OCI-LY1 (cell line): ENCODE results near the gene DPRX.

ENCODE experiments used
- H2AFZ ChIP-seq: fragments of 200-600 bp; sonication (generic), shearing (Covaris generic); 2 replicates; pipeline ENCODE4 v1.6.0; 2014; ENCODE audit warnings: antibody characterized with exemption, mild to moderate bottlenecking, low read length
- H3F3A ChIP-seq: fragments of 200-600 bp; sonication (generic), shearing (Covaris generic); 2 replicates; pipeline ENCODE4 v1.6.0; 2014; ENCODE audit warnings: mild to moderate bottlenecking, antibody characterized with exemption, low read length, moderate library complexity; ENCODE audit not compliant: insufficient read depth
- H3K27ac ChIP-seq: fragments of 200-600 bp; sonication (generic); 2 replicates; pipeline ENCODE4 v1.5.1; 2014; ENCODE audit warnings: low read length, mixed run types, mild to moderate bottlenecking, low read depth; ENCODE audit not compliant: poor library complexity, severe bottlenecking
- H3K27me3 ChIP-seq: fragments of 200-600 bp; sonication (generic); 2 replicates; pipeline ENCODE4 v1.6.0; 2014; ENCODE audit warnings: antibody characterized with exemption, mild to moderate bottlenecking, low read length, moderate library complexity; ENCODE audit not compliant: insufficient read depth
- H3K36me3 ChIP-seq: fragments of 200-600 bp; sonication (generic); 2 replicates; pipeline ENCODE4 v1.6.1; 2014; ENCODE audit warnings: mild to moderate bottlenecking, antibody characterized with exemption, low read length, moderate library complexity, mixed read lengths; ENCODE audit not compliant: insufficient read depth
- H3K4me1 ChIP-seq: fragments of 200-600 bp; sonication (generic); 2 replicates; pipeline ENCODE4 v1.5.1; 2014; ENCODE audit warnings: mild to moderate bottlenecking, low read length, moderate library complexity; ENCODE audit not compliant: insufficient read depth, severe bottlenecking
- H3K4me2 ChIP-seq: fragments of 200-600 bp; sonication (generic), shearing (Covaris generic); 2 replicates; pipeline ENCODE4 v1.6.1; 2014; ENCODE audit warnings: low read length
- H3K4me3 ChIP-seq: fragments of 200-600 bp; sonication (generic); 2 replicates; pipeline ENCODE4 v1.5.1; 2014; ENCODE audit warnings: low read length, low read depth, mild to moderate bottlenecking, mixed read lengths; ENCODE audit not compliant: poor library complexity, severe bottlenecking
- H3K79me2 ChIP-seq: fragments of 200-600 bp; shearing (Covaris generic); 2 replicates; pipeline ENCODE4 v1.6.1; 2016; ENCODE audit warnings: mixed run types, low read length, mixed read lengths; ENCODE audit not compliant: insufficient read depth
- H3K9ac ChIP-seq: fragments of 200-600 bp; sonication (generic), shearing (Covaris generic); 2 replicates; pipeline ENCODE4 v1.6.1; 2014; ENCODE audit warnings: mild to moderate bottlenecking, low read length, mixed read lengths
- H3K9me2 ChIP-seq: fragments of 200-600 bp; sonication (generic), shearing (Covaris generic); 2 replicates; pipeline ENCODE4 v1.6.1; 2014; ENCODE audit warnings: low read depth, mild to moderate bottlenecking, low read length, mixed read lengths
- H3K9me3 ChIP-seq: fragments of 200-600 bp; shearing (Covaris generic); 2 replicates; pipeline ENCODE4 v1.6.1; 2014; ENCODE audit warnings: low read length, mixed read lengths
- H4K20me1 ChIP-seq: fragments of 200-600 bp; sonication (generic), shearing (Covaris generic); 2 replicates; pipeline ENCODE4 v1.6.0; 2016; ENCODE audit warnings: mild to moderate bottlenecking, low read length; ENCODE audit not compliant: insufficient read depth
- CTCF ChIP-seq: fragments of 200-600 bp; sonication (generic), shearing (Covaris generic); IDR thresholded peaks from 2 replicates; pipeline ENCODE4 v1.5.1; 2017; ENCODE audit warnings: mild to moderate bottlenecking, antibody characterized with exemption, low read length, moderate library complexity, mixed read lengths
- EZH2 ChIP-seq: fragments of 200-600 bp; sonication (generic), shearing (Covaris generic); IDR thresholded peaks from 2 replicates; pipeline ENCODE4 v1.8.0; 2017; ENCODE audit warnings: borderline replicate concordance, mixed run types, mild to moderate bottlenecking, antibody characterized with exemption, low read length, moderate library complexity, mixed read lengths

The DPRX gene

DNA sequence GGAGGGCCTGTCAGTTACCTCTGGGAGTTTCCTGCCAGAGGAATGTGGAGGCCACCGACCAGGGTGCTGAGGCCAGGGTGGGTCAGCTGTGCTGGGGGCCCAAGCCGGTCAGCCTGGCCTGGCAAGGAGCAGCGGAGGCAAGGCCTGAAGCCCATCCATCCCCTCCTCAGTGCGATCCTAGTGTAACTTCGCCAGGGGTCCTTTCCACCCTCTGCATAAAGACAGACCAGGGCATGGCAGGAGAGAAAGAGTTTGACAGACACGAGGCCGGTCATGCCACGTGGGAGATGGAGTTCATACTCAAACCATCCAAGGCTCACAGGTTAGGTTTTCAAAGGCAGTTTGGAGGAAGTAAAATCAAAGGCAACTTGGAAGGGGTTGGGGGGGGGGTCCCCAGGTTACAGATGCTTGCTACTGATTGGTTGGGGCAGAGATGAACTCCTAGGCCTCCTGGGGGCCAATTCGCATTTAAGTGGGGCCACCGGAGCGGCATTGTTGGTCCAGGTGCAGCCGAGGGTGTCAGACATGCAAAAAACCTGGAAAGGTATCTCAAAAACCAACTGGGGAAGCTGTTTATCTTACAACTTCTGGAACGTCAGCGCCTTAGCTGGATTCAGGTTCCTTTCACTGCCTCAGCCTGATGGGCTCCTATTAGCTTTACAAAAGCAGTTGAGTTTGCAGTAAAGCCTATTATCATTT, 36.8 kb upstream of the DPRX start:
- no peak overlapping the region for H3K4me3 ChIP-seq
- no peak overlapping the region for H3K4me2 ChIP-seq
- H3K9me3 ChIP-seq: no peaks in the 10 kb centered on the region
- TF ChIP-seq CTCF (no peak), EZH2 (no peak)
- no peaks in the 10 kb centered on the region for H3F3A ChIP-seq
- no peaks in the 10 kb centered on the region for H3K79me2 ChIP-seq
- H4K20me1 ChIP-seq: no peaks in the 10 kb centered on the region
- no peaks in the 10 kb centered on the region for H3K27me3 ChIP-seq
- no peak overlapping the region for H2AFZ ChIP-seq
- H3K9ac ChIP-seq: no peak overlapping the region
- H3K27ac ChIP-seq: no peak overlapping the region
- no peaks in the 10 kb centered on the region for H3K4me1 ChIP-seq
- H3K36me3 ChIP-seq: no peaks in the 10 kb centered on the region
- no peaks in the 10 kb centered on the region for H3K9me2 ChIP-seq

- no peaks in the 10 kb centered on the region for H3K27me3 ChIP-seq
- no peaks in the 10 kb centered on the region for H3K36me3 ChIP-seq
- H3K4me2 ChIP-seq: no peak overlapping the region
- no peaks in the 10 kb centered on the region for H3K9me3 ChIP-seq
- no peaks in the 10 kb centered on the region for H3F3A ChIP-seq
- no peak overlapping the region for H3K9ac ChIP-seq
- H3K4me1 ChIP-seq: no peaks in the 10 kb centered on the region
- H3K27ac ChIP-seq: no peak overlapping the region
- H3K9me2 ChIP-seq: no peaks in the 10 kb centered on the region
- H2AFZ ChIP-seq: no peak overlapping the region
- H3K79me2 ChIP-seq: no peaks in the 10 kb centered on the region
- TF ChIP-seq EZH2: no peak
- no peak for TF ChIP-seq CTCF
- no peak overlapping the region for H3K4me3 ChIP-seq
- H4K20me1 ChIP-seq: no peaks in the 10 kb centered on the region
Measured at GRCh38 chr19:53595510-53595867, 36.3 kb upstream of the DPRX start.

DNA sequence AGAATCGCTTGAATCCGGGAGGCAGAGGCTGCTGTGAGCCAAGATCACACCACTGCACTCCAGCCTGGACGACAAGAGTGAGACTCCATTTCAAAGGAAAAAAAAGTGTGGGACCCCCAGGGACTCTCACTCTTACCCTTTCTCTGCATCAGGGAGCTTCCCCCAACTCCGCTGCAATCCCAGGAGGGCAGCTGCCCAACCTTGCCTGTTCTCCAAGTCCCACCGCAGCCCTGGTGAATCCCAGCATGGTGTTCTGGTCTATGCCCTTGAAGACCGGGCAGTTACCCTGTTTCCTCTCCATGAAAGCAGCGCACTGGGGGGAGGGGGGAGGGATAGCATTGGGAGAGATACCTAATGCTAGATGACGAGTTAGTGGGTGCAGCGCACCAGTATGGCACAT, 35.7 kb upstream of the DPRX start:
- H3K27me3 ChIP-seq: no peaks in the 10 kb centered on the region
- H3K27ac ChIP-seq: no peak overlapping the region
- no peaks in the 10 kb centered on the region for H4K20me1 ChIP-seq
- TF ChIP-seq EZH2 (no peak), CTCF (no peak)
- no peak overlapping the region for H3K4me2 ChIP-seq
- H3K36me3 ChIP-seq: no peaks in the 10 kb centered on the region
- H3K9ac ChIP-seq: no peak overlapping the region
- no peaks in the 10 kb centered on the region for H3K79me2 ChIP-seq
- H3K4me1 ChIP-seq: no peaks in the 10 kb centered on the region
- H3K9me2 ChIP-seq: no peaks in the 10 kb centered on the region
- H2AFZ ChIP-seq: no peak overlapping the region
- H3K9me3 ChIP-seq: no peaks in the 10 kb centered on the region
- H3K4me3 ChIP-seq: no peak overlapping the region
- no peaks in the 10 kb centered on the region for H3F3A ChIP-seq
